HG03439 (cell line): Measurements from ENCODE around the gene TRUB2.
A peak's percentile ranks its signal among the peaks of the same experiment; 100 is the strongest.
"Not testable (repeated sequence)": the region's sequence is repeated elsewhere in the genome, so short reads cannot be mapped to it uniquely, and the experiment has no call there.

Experiments
- ATAC-seq: cut with Tn5 transposase; IDR thresholded peaks from one replicate; pipeline ENCODE4 v1.9.1; 2021; ENCODE audit warnings: mild to moderate bottlenecking, moderate library complexity; ENCODE audit not compliant: unreplicated experiment

Gene TRUB2

GRCh38 chr9:128304136-128304970 lies 17.9 kb downstream of the TRUB2 start:
- ATAC-seq = no peak

- no peak for ATAC-seq
Observed at GRCh38 chr9:128298535-128299482, 23.4 kb downstream of the TRUB2 start.

- no peak for ATAC-seq
Observed at GRCh38 chr9:128297221-128297773, 24.9 kb downstream of the TRUB2 start.

GRCh38 chr9:128296340-128297220 lies 25.7 kb downstream of the TRUB2 start:
- ATAC-seq = no peak

- ATAC-seq = no peak
Observed at GRCh38 chr9:128294142-128294541, 28.1 kb downstream of the TRUB2 start.

- ATAC-seq = no peak
Observed at GRCh38 chr9:128293091-128293490, 29.2 kb downstream of the TRUB2 start.

GRCh38 chr9:128292009-128292408 lies 30.2 kb downstream of the TRUB2 start:
- no peak for ATAC-seq

- no peak for ATAC-seq
Observed at GRCh38 chr9:128288273-128289004, 33.8 kb downstream of the TRUB2 start.

GRCh38 chr9:128286440-128286839 lies 35.8 kb downstream of the TRUB2 start:
- ATAC-seq = no peak

- ATAC-seq = no peak
Observed at GRCh38 chr9:128285033-128285784, 37.0 kb downstream of the TRUB2 start.

GRCh38 chr9:128282500-128282899 lies 39.7 kb downstream of the TRUB2 start:
- ATAC-seq = no peak

- ATAC-seq = no peak
Observed at GRCh38 chr9:128280084-128280622, 42.1 kb downstream of the TRUB2 start.

- not testable (repeated sequence) for ATAC-seq
Observed at GRCh38 chr9:128279088-128280073, 42.9 kb downstream of the TRUB2 start.

GRCh38 chr9:128276574-128277270 lies 45.5 kb downstream of the TRUB2 start:
- ATAC-seq = no peak

- peak; percentile 97 for ATAC-seq
Observed at GRCh38 chr9:128276008-128276573, 46.2 kb downstream of the TRUB2 start, which contains the start of gene SWI5. Gene SWI5, plus strand, starts transcription at chr9:128276276.

GRCh38 chr9:128275198-128276007 lies 46.8 kb downstream of the TRUB2 start, which contains the start of gene GOLGA2:
Gene GOLGA2, minus strand, starts transcription at chr9:128276007. Its CDS starts 31 bp downstream, at chr9:128275976.
- ATAC-seq = peak; percentile 56
